Natural killer cell (primary cell): ENCODE measurements around the gene JAK3. TPM values are rescaled to one million over a fixed set of nuclear protein-coding genes. Genes with fewer than 3 reads are reported as not detected.

Experiments used
- ATAC-seq, 3 donors: fragments of 150-1000 bp in 2 of 3; fragments of 200-7000 bp in 1 of 3; cut with Tn5 transposase; 1 replicate in 1 of 3; 2 replicates in 2 of 3; pipeline ENCODE4 v1.10.0; 2021; ENCODE audit warnings: mild to moderate bottlenecking in 2 of 3, moderate library complexity in 2 of 3
- DNase-seq, 2 donors: peaks; one replicate each; pipeline versions ENCODE4 v3.0.0 to v3.0.0-alpha.2; 2013 to 2021; ENCODE audit warnings: mixed read lengths in 1 of 2
- H3K27ac ChIP-seq: one replicate; pipeline ENCODE4 v1.5.1; 2013; ENCODE audit warnings: mild to moderate bottlenecking, low read length
- H3K27me3 ChIP-seq: one replicate; pipeline ENCODE4 v1.6.1; 2013; ENCODE audit warnings: low read length; ENCODE audit not compliant: control insufficient read depth, insufficient read depth
- H3K36me3 ChIP-seq: one replicate; pipeline ENCODE4 v1.6.1; 2013; ENCODE audit warnings: low read length; ENCODE audit not compliant: control insufficient read depth, insufficient read depth
- H3K4me1 ChIP-seq: one replicate; pipeline ENCODE4 v1.6.1; 2013; ENCODE audit warnings: low read length; ENCODE audit not compliant: control insufficient read depth, insufficient read depth
- H3K4me3 ChIP-seq: one replicate; pipeline ENCODE4 v1.5.1; 2013; ENCODE audit warnings: low read length
- H3K9me3 ChIP-seq: one replicate; pipeline ENCODE4 v1.6.1; 2013; ENCODE audit warnings: low read length; ENCODE audit not compliant: control insufficient read depth, insufficient read depth
- H3K27ac Mint-ChIP-seq, 2 donors: one replicate each; pipeline ENCODE4 v1.8.0; 2022; ENCODE audit warnings: mild to moderate bottlenecking in 2 of 2, mixed read lengths in 2 of 2, moderate library complexity in 1 of 2
- H3K27me3 Mint-ChIP-seq, 2 donors: one replicate each; pipeline ENCODE4 v1.8.0; 2022; ENCODE audit warnings: low read depth in 2 of 2, mixed read lengths in 2 of 2
- H3K36me3 Mint-ChIP-seq: one replicate; pipeline ENCODE4 v1.8.0; 2022; ENCODE audit warnings: mixed read lengths
- H3K4me1 Mint-ChIP-seq, 2 donors: one replicate each; pipeline ENCODE4 v1.8.0; 2022; ENCODE audit warnings: mixed read lengths in 2 of 2
- H3K4me3 Mint-ChIP-seq: one replicate; pipeline ENCODE4 v1.8.0; 2022; ENCODE audit warnings: mild to moderate bottlenecking, moderate library complexity, mixed read lengths
- H3K9me3 Mint-ChIP-seq, 2 donors: one replicate each; pipeline ENCODE4 v1.8.0; 2022; ENCODE audit warnings: mixed read lengths in 2 of 2
- WGBS: methylation state at CpG from one replicate; pipeline ENCODE4 v1.1.7; 2013; ENCODE audit warnings: missing lambda C conversion rate; ENCODE audit not compliant: insufficient coverage; 5-methylcytosine and 5-hydroxymethylcytosine counted together
- intact Hi-C: fragments of 100-400 bp; cut with micrococcal nuclease; formaldehyde crosslinking; loops from one replicate; pipeline ENCODE4 v1.14.2; 2022
- total RNA-seq, 4 donors: library from RNA; stranded (reverse); fragments of 120-200 nt in 1 of 4; gene quantifications; one replicate each; pipeline versions ENCODE4 v1.2.3 to v1.2.4, GENCODE V29; 2013 to 2022
- TF ChIP-seq, protein P1 (sequence below): fragments of 200-600 bp; IDR thresholded peaks from one replicate; pipeline ENCODE4 v1.8.0; 2022; ENCODE audit warnings: antibody characterized with exemption

JAK3 gene
- total RNA-seq, 3 donors from 2014 or later (not counting 1 experiment from before 2014, with no cell fraction given), result 72.1 to 105 (median 96.1) TPM

DNA sequence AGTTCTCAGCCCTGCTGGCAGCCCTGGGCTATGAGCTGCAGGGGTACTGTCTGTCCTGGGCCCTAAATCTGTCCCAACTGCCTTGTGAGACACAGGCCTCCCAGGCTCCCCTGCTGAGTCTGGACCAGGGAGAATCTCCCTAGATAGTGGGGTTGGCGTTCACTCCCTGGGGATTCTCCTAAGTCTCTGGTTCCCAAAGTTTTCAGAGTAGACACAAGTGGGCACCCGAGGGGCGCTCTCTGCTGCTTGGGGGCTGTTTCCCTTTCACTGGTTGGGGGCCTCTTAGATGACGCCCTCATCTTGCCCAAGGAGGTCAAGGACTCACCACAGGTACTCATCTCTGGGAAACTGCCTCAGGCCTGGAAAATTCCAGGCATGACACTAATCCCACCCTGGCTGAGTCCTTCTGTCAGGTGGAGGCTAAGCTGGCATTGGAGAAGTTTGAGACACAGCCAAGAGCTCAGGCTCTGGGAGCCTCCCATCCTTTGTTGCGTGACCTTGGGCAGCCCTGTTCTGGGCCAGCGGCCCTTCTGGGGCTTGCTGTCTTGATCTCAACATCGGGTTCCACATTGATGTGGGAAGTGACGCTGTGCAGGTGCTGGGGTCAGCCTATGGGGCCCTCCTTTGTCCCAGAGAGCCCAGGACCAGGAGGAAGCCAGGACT, 15.9 kb upstream of the JAK3 start:
- Mint-ChIP-seq H3K4me1 (peaks cover 26 to 27% of the 10 kb centered on the region in 2 donors), H3K9me3 (no peaks in the 10 kb centered on the region), H3K27ac (no peak overlapping the region), H3K27me3 (no peaks in the 10 kb centered on the region), H3K36me3 (no peaks in the 10 kb centered on the region), H3K4me3 (peak overlapping the region; percentile 31)
- Histone ChIP-seq H3K27ac (no peak overlapping the region), H3K4me1 (peaks cover 29% of the 10 kb centered on the region), H3K36me3 (peaks cover 36% of the 10 kb centered on the region), H3K4me3 (no peak overlapping the region), H3K27me3 (no peaks in the 10 kb centered on the region), H3K9me3 (no peaks in the 10 kb centered on the region)
- WGBS, result 90% methylated on average over 8 of the region's 8 CpGs
- ATAC-seq, result no peak
- intact Hi-C loops, result no loop called here
- TF ChIP-seq, protein P1, sequence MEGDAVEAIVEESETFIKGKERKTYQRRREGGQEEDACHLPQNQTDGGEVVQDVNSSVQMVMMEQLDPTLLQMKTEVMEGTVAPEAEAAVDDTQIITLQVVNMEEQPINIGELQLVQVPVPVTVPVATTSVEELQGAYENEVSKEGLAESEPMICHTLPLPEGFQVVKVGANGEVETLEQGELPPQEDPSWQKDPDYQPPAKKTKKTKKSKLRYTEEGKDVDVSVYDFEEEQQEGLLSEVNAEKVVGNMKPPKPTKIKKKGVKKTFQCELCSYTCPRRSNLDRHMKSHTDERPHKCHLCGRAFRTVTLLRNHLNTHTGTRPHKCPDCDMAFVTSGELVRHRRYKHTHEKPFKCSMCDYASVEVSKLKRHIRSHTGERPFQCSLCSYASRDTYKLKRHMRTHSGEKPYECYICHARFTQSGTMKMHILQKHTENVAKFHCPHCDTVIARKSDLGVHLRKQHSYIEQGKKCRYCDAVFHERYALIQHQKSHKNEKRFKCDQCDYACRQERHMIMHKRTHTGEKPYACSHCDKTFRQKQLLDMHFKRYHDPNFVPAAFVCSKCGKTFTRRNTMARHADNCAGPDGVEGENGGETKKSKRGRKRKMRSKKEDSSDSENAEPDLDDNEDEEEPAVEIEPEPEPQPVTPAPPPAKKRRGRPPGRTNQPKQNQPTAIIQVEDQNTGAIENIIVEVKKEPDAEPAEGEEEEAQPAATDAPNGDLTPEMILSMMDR, result no peak
- no peak for DNase-seq

DNA sequence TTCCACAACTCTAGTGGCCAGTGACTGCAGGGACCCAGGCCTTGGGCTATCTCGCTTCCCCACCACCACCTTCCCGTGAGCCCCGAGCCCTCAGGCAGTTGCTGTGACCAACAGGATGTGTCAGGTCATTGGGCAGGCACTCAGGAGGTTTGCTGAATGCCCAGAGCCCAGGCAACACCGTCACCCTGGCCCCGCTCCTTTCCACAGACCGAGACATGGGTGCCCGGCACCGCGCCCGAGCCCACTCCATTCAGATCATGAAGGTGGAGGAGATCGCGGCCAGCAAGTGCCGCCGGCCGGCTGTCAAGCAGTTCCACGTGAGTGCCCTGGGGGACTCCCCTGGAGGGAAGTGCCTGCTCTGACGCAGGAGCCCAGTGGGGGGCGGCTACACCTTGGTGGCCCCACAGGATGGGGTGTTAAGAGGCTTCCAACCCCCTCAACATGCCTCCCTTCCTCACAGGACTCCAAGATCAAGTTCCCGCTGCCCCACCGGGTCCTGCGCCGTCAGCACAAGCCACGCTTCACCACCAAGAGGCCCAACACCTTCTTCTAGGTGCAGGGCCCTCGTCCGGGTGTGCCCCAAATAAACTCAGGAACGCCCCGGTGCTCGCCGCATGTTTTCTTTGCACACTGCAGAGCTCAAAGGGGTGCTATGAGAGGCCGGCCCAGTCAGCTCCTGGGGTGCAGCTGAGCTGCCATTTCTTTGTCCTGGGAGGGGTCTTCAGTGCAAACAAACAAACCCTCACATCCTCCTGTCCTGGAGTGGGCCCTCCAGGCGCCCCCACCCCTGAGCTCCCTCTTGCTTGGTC, 15.1 kb upstream of the JAK3 start:
- H3K4me3 Mint-ChIP-seq, result peak overlapping the region; percentile 31
- H3K27ac ChIP-seq, result no peak overlapping the region
- peaks cover 36% of the 10 kb centered on the region for H3K36me3 ChIP-seq
- H3K36me3 Mint-ChIP-seq, result no peaks in the 10 kb centered on the region
- H3K4me3 ChIP-seq, result no peak overlapping the region
- no peak overlapping the region for H3K27ac Mint-ChIP-seq
- H3K9me3 ChIP-seq, result no peaks in the 10 kb centered on the region
- peaks cover 29% of the 10 kb centered on the region for H3K4me1 ChIP-seq
- TF ChIP-seq, protein P1, result no peak
- H3K4me1 Mint-ChIP-seq, result peaks cover 26 to 27% of the 10 kb centered on the region in 2 donors
- WGBS, result 85% methylated on average over 31 of the region's 31 CpGs
- H3K27me3 ChIP-seq, result no peaks in the 10 kb centered on the region
- ATAC-seq (no peak), DNase-seq (no peak)
- no peaks in the 10 kb centered on the region for H3K27me3 Mint-ChIP-seq
- intact Hi-C loops, result no loop called here
- H3K9me3 Mint-ChIP-seq, result no peaks in the 10 kb centered on the region

DNA sequence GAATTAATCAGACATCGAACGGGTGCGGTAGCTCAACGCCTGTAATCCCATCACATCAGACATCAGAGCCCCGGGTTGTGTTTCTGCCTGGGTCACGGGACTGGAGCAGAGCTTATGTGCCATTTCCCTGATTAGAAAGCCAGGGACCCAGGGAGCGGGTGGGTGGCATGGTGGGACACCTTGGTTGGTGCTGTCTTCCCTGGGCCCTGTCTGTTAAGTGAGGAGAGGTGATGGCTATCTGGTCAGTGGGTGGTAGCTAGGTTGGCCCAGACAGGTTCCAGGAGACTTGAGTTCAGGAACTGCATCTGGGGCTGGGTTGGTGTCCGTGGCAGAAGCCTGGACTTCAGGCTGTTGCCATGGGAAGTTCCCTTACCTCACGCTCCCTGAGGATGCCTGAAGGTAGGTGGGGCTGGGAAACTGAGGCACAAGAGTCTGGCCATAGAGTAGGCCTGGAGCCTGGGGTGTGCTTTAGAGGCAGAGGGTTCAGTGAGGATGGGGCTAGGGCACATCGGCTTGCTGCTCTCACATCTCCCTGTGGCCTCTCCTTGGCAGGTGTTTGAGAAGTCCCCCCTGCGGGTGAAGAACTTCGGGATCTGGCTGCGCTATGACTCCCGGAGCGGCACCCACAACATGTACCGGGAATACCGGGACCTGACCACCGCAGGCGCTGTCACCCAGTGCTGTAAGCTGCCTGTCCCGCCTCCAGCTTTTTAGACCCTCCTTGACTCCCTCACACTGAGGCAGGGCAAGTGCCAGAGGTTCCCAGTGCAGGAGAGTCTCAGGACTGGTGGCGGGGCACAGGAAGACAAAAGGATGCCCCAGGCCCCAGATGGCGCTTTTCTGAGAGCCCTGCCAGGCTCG, 14.0 kb upstream of the JAK3 start:
- no peak for ATAC-seq
- 83% methylated on average over 23 of the region's 23 CpGs for WGBS
- intact Hi-C loops, result no loop called here
- H3K36me3 ChIP-seq, result peaks cover 36% of the 10 kb centered on the region
- DNase-seq, result no peak
- H3K4me3 ChIP-seq, result no peak overlapping the region
- H3K27ac ChIP-seq, result no peak overlapping the region
- no peaks in the 10 kb centered on the region for H3K9me3 Mint-ChIP-seq
- H3K27ac Mint-ChIP-seq, result no peak overlapping the region
- no peaks in the 10 kb centered on the region for H3K36me3 Mint-ChIP-seq
- H3K4me1 ChIP-seq, result peaks cover 29% of the 10 kb centered on the region
- H3K27me3 Mint-ChIP-seq, result no peaks in the 10 kb centered on the region
- H3K4me1 Mint-ChIP-seq, result peaks cover 26 to 27% of the 10 kb centered on the region in 2 donors
- no peaks in the 10 kb centered on the region for H3K27me3 ChIP-seq
- no peaks in the 10 kb centered on the region for H3K9me3 ChIP-seq
- peak overlapping the region; percentile 99 for H3K4me3 Mint-ChIP-seq
- TF ChIP-seq, protein P1, result no peak
